ENCODE results near the gene APMAP. TPM values are rescaled to one million over a fixed set of nuclear protein-coding genes. Genes with fewer than 3 reads are reported as not detected.

The APMAP gene
- total RNA-seq, 3 donors from 2014 or later, result 58.8 to 61.9 (median 61.4) TPM

- DNase-seq (no peak), ATAC-seq (peak; percentile 17 to 18)
- H3K4me1 Mint-ChIP-seq (ENCODE audit: low read depth), result peaks cover 66% of the 10 kb centered on the region
- H3K4me3 Mint-ChIP-seq, result peak overlapping the region; percentile 91
- H3K27me3 Mint-ChIP-seq (ENCODE audit: low read depth), result no peaks in the 10 kb centered on the region
- H3K36me3 Mint-ChIP-seq (ENCODE audit: insufficient read depth), result peaks cover 10% of the 10 kb centered on the region
- H3K9me3 Mint-ChIP-seq, result no peaks in the 10 kb centered on the region
Observed at GRCh38 chr20:24991897-24992486, 559 bp downstream of the APMAP start.

DNA sequence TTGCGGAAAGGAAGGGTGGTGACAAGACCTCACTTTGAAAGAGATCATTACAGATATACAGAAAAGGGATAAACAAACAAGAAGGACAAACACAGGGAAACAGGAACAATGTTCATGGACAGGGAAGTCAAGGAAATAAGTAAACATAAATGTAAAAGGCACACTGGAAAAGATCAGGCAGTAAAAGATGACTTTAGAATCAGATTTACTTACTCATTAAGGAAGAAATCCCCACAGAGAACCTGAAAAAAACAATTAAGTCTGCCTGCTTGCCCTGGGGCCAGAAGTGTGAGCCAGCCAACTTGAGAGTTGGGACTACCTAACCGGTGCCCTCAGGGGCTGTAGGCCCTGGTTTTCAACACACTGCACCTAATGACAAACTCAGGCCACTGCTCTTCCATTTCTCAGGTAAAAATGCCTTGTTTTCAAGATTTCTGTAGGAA lies 1.7 kb downstream of the APMAP start:
- no peak for ATAC-seq
- Mint-ChIP-seq H3K27me3 (ENCODE audit: low read depth) (no peaks in the 10 kb centered on the region), H3K9me3 (no peaks in the 10 kb centered on the region), H3K4me1 (ENCODE audit: low read depth) (peaks cover 77% of the 10 kb centered on the region), H3K4me3 (peak overlapping the region; percentile 91), H3K36me3 (ENCODE audit: insufficient read depth) (peaks cover 14% of the 10 kb centered on the region)
- DNase-seq, result no peak

DNA sequence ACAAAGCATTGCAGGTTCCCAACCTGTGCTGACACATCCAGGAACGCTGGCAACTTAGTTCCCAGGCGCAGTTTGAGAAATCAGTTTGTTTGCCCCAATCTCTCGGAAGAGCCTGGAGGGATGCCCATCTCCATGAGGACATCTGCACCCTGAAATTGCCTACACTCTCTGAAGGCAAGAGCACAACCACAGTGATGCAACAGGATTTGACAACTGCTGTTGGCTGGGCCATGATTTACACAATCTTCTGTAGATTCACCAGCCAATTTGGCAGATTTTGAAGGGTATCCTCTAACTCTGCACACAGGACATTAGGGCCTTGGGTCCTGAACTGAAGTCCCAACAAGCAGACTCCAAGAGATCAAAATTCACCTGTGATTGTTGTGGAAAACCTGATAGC lies 3.4 kb downstream of the APMAP start:
- Mint-ChIP-seq H3K4me3 (peak overlapping the region; percentile 31), H3K27me3 (ENCODE audit: low read depth) (no peaks in the 10 kb centered on the region), H3K36me3 (ENCODE audit: insufficient read depth) (peaks cover 19% of the 10 kb centered on the region), H3K4me1 (ENCODE audit: low read depth) (peaks cover 84% of the 10 kb centered on the region), H3K9me3 (no peaks in the 10 kb centered on the region)
- DNase-seq (no peak), ATAC-seq (no peak)

- Mint-ChIP-seq H3K4me1 (ENCODE audit: low read depth) (peaks cover 77% of the 10 kb centered on the region), H3K9me3 (no peaks in the 10 kb centered on the region), H3K4me3 (peak overlapping the region; percentile 13), H3K36me3 (ENCODE audit: insufficient read depth) (peaks cover 25% of the 10 kb centered on the region), H3K27me3 (ENCODE audit: low read depth) (no peaks in the 10 kb centered on the region)
- no peak for ATAC-seq
- DNase-seq, result no peak
Observed at GRCh38 chr20:24987873-24988835, 4.4 kb downstream of the APMAP start.

GRCh38 chr20:24987244-24987643 lies 5.3 kb downstream of the APMAP start:
- no peak for DNase-seq
- H3K4me1 Mint-ChIP-seq (ENCODE audit: low read depth), result peaks cover 82% of the 10 kb centered on the region
- H3K9me3 Mint-ChIP-seq, result no peaks in the 10 kb centered on the region
- no peaks in the 10 kb centered on the region for H3K27me3 Mint-ChIP-seq (ENCODE audit: low read depth)
- peak; percentile 60 to 63 for ATAC-seq
- peaks cover 34% of the 10 kb centered on the region for H3K36me3 Mint-ChIP-seq (ENCODE audit: insufficient read depth)
- no peak overlapping the region for H3K4me3 Mint-ChIP-seq

- DNase-seq (no peak), ATAC-seq (no peak)
- H3K4me3 Mint-ChIP-seq, result no peak overlapping the region
- H3K9me3 Mint-ChIP-seq, result no peaks in the 10 kb centered on the region
- H3K27me3 Mint-ChIP-seq (ENCODE audit: low read depth), result no peaks in the 10 kb centered on the region
- H3K36me3 Mint-ChIP-seq (ENCODE audit: insufficient read depth), result peaks cover 39% of the 10 kb centered on the region
- H3K4me1 Mint-ChIP-seq (ENCODE audit: low read depth), result peaks cover 85% of the 10 kb centered on the region
Observed at GRCh38 chr20:24986436-24987015, 6.0 kb downstream of the APMAP start.

DNA sequence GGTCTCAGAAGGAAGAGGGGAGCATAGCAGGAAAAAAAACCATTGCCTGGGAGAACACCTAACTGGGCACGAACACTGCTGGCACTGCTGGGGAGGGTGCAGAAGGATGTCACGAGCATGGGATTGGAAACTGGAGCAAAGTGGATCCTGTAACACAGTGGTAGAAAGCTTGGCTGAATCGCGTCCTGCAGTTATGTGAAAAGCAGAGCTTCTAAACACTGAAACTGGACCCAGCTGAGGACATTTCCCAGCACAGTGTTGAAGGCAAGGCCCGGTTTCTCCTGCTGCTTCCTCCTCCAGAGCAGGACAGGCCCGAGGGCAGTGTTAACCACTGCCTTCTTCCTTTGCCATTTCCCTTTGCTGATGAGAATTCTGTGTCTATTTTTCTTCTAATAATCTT lies 6.7 kb downstream of the APMAP start:
- H3K4me1 Mint-ChIP-seq (ENCODE audit: low read depth), result peaks cover 84% of the 10 kb centered on the region
- peaks cover 45% of the 10 kb centered on the region for H3K36me3 Mint-ChIP-seq (ENCODE audit: insufficient read depth)
- DNase-seq, result no peak
- ATAC-seq, result no peak
- no peak overlapping the region for H3K4me3 Mint-ChIP-seq
- H3K9me3 Mint-ChIP-seq, result no peaks in the 10 kb centered on the region
- H3K27me3 Mint-ChIP-seq (ENCODE audit: low read depth), result no peaks in the 10 kb centered on the region

GRCh38 chr20:24984961-24985640 lies 7.5 kb downstream of the APMAP start:
- H3K4me1 Mint-ChIP-seq (ENCODE audit: low read depth), result peaks cover 79% of the 10 kb centered on the region
- no peaks in the 10 kb centered on the region for H3K27me3 Mint-ChIP-seq (ENCODE audit: low read depth)
- ATAC-seq (no peak), DNase-seq (no peak)
- H3K4me3 Mint-ChIP-seq, result no peak overlapping the region
- H3K9me3 Mint-ChIP-seq, result no peaks in the 10 kb centered on the region
- peaks cover 48% of the 10 kb centered on the region for H3K36me3 Mint-ChIP-seq (ENCODE audit: insufficient read depth)

GRCh38 chr20:24983896-24984295 lies 8.7 kb downstream of the APMAP start:
- peaks cover 75% of the 10 kb centered on the region for H3K4me1 Mint-ChIP-seq (ENCODE audit: low read depth)
- peaks cover 51% of the 10 kb centered on the region for H3K36me3 Mint-ChIP-seq (ENCODE audit: insufficient read depth)
- no peaks in the 10 kb centered on the region for H3K27me3 Mint-ChIP-seq (ENCODE audit: low read depth)
- no peaks in the 10 kb centered on the region for H3K9me3 Mint-ChIP-seq
- DNase-seq (no peak), ATAC-seq (no peak)
- H3K4me3 Mint-ChIP-seq, result no peak overlapping the region

- Mint-ChIP-seq H3K36me3 (ENCODE audit: insufficient read depth) (peaks cover 66% of the 10 kb centered on the region), H3K27me3 (ENCODE audit: low read depth) (no peaks in the 10 kb centered on the region), H3K4me1 (ENCODE audit: low read depth) (peaks cover 54% of the 10 kb centered on the region), H3K9me3 (peaks cover 2% of the 10 kb centered on the region), H3K4me3 (no peak overlapping the region)
- DNase-seq (no peak), ATAC-seq (peak in 1 of 2 donors; percentile 43)
Observed at GRCh38 chr20:24981790-24982189, 10.8 kb downstream of the APMAP start.

- Mint-ChIP-seq H3K27me3 (ENCODE audit: low read depth) (no peaks in the 10 kb centered on the region), H3K4me3 (no peak overlapping the region), H3K9me3 (peaks cover 7% of the 10 kb centered on the region), H3K36me3 (ENCODE audit: insufficient read depth) (peaks cover 69% of the 10 kb centered on the region), H3K4me1 (ENCODE audit: low read depth) (peaks cover 50% of the 10 kb centered on the region)
- no peak for ATAC-seq
- DNase-seq, result no peak
Observed at GRCh38 chr20:24981282-24981681, 11.3 kb downstream of the APMAP start.

- Mint-ChIP-seq H3K4me1 (ENCODE audit: low read depth) (peaks cover 46% of the 10 kb centered on the region), H3K36me3 (ENCODE audit: insufficient read depth) (peaks cover 74% of the 10 kb centered on the region), H3K27me3 (ENCODE audit: low read depth) (no peaks in the 10 kb centered on the region), H3K4me3 (no peak overlapping the region), H3K9me3 (peaks cover 14% of the 10 kb centered on the region)
- ATAC-seq, result no peak
- no peak for DNase-seq
Observed at GRCh38 chr20:24980291-24981053, 12.1 kb downstream of the APMAP start.

DNA sequence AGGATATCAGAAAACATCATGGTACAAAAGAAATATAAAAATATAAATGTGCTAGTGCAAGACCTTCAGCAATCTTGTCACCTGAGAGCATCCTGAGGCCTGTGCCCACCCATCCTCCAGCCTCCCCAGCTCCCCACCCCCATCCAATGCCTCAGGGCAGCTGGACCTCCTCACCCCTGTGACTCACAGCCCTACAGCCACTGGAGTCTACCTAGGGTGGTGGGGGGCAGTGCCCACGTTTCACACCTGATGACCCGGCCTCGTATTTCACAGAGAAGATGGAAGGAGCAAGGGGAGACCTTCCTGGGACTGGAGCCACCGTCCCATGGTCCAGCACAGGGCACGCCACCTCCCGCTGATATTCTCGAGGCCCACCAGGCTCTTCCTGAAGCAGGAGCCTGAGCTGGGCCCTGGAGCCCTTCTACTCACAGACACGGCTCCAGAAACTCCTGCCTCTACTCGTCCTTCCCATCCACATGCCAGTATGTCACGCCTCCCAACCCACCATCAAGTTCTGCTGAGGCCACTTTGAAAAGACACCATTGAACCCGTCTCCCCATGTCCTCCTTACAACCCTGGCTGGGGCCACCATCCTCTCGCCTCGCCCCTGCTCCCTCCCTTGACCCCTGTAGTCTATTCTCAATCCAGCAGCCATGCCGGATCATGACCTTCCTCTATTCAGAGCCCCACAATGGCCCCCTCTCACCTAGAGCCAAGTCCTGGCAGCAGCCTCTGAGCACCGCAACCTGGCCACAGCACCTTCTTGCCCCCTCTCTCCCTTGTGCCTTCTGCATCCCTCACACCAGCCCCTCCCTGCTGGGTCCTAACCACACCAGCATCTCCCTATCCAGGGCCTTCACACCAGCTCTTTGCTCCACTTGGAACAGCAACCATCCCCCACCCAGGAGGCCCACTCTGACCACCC lies 13.3 kb downstream of the APMAP start:
- Mint-ChIP-seq H3K4me3 (no peak overlapping the region), H3K4me1 (ENCODE audit: low read depth) (peaks cover 35% of the 10 kb centered on the region), H3K27me3 (ENCODE audit: low read depth) (no peaks in the 10 kb centered on the region), H3K36me3 (ENCODE audit: insufficient read depth) (peaks cover 78% of the 10 kb centered on the region), H3K9me3 (peaks cover 16% of the 10 kb centered on the region)
- no peak for ATAC-seq
- no peak for DNase-seq
